Erythroblast (primary cell): ENCODE results near the gene USP26.

Experiments
- GATA1 ChIP-seq: IDR thresholded peaks from 2 replicates; pipeline ENCODE4 v1.6.1; 2011; ENCODE audit warnings: low read depth, mild to moderate bottlenecking, control low read depth, low read length, moderate library complexity
- POLR2A ChIP-seq: IDR thresholded peaks from 2 replicates; pipeline ENCODE4 v1.6.1; 2011; ENCODE audit warnings: mild to moderate bottlenecking, low read length

DNA sequence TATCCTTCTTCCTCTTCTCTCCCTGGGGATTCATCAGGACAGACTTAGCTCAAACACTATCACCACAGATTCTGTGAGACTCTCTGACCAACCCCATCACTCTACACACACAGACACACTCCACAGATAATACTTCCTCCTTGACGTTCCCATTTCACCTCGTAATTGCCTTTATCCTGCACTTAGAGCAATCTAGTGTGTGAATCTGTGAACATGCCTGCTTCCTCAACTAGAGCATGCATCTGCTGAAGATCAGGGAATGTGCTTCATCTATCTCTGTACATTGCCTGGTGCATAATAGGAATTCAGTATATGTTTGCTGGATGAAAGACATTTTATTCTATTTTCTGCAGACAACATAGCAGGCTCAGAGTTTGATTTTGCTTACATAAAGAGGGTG lies 113.4 kb downstream of the USP26 start:
- TF ChIP-seq POLR2A (no peak), GATA1 (no peak)
